Spleen (tissue), 7 donors: ENCODE results near the gene PDE4D.

Experiments used
- CTCF ChIP-seq, 11 experiments: fragments of 200-600 bp in 7 of 11; fragments of 450-650 bp in 4 of 11; sonication (generic) in 4 of 11; IDR thresholded peaks in 8 of 11; conservative IDR thresholded peaks in 3 of 11; 1 replicate in 7 of 11; 2 replicates in 4 of 11; pipeline versions ENCODE4 v1.4.0 to v1.8.0; 2016 to 2021; ENCODE audit warnings: antibody characterized with exemption in 11 of 11, inconsistent platforms in 4 of 11, mild to moderate bottlenecking in 1 of 11
- POLR2A ChIP-seq, 3 donors: fragments of 450-650 bp; IDR thresholded peaks; one replicate each; pipeline ENCODE4 v1.5.1; 2017; ENCODE audit warnings: antibody characterized with exemption in 3 of 3, mild to moderate bottlenecking in 1 of 3
- POLR2AphosphoS5 ChIP-seq, 3 donors: sonication (generic); formaldehyde crosslinking; IDR thresholded peaks; one replicate each; pipeline ENCODE4 v1.5.1; 2017; ENCODE audit warnings: antibody characterized with exemption in 3 of 3
- donor health status: DM: no; HTN: no; CAD: no; lungs with moderate emphysema.
- donor health status: DM: no; HTN: no; CAD: no.
- donor health status: DM: no; HTN: no; CAD: no.

DNA sequence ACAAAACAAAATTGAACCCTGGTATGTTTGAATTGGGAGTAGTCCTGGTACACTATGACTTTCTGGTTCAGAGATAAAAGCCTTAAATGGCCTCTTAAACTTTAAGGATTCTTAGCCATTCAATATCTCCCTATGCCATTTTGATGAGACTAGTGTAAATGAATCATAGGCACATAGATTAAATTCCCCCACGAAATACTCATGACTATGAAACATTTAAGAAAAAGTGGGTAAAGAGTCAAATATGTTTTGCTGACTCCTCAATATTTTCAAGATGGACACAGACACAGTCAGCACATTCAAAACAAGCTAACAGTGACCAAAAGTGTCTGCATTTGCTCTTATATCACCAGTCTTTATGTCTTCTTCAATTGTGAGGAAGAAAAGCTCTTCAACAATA is 278.3 kb downstream of the PDE4D start:
- TF ChIP-seq POLR2AphosphoS5 (IDR thresholded peaks at IDR 0.05) (no peak), CTCF (IDR thresholded peaks at IDR 0.05 in 8 of 11, conservative IDR thresholded peaks at IDR 0.05 in 3 of 11) (no peak), POLR2A (IDR thresholded peaks at IDR 0.05) (no peak)
